HG03280 (cell line): Measurements from ENCODE around the gene C4orf36.

ENCODE experiments used
- ATAC-seq: cut with Tn5 transposase; IDR thresholded peaks from one replicate; pipeline ENCODE4 v1.9.1; 2021; ENCODE audit warnings: mild to moderate bottlenecking, moderate library complexity; ENCODE audit not compliant: unreplicated experiment

Gene C4orf36, protein sequence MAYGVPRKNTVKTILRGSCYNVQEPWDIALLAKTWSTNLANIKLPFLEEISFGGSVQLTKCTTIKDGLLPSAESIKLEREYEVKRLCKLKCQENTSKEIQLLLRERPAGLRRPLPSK

GRCh38 chr4:86891762-86892635, at the start of gene C4orf36:
Gene C4orf36 (minus strand): TSS chr4:86892422. CDS start chr4:86891520, 902 bp downstream.
- no peak for ATAC-seq

DNA sequence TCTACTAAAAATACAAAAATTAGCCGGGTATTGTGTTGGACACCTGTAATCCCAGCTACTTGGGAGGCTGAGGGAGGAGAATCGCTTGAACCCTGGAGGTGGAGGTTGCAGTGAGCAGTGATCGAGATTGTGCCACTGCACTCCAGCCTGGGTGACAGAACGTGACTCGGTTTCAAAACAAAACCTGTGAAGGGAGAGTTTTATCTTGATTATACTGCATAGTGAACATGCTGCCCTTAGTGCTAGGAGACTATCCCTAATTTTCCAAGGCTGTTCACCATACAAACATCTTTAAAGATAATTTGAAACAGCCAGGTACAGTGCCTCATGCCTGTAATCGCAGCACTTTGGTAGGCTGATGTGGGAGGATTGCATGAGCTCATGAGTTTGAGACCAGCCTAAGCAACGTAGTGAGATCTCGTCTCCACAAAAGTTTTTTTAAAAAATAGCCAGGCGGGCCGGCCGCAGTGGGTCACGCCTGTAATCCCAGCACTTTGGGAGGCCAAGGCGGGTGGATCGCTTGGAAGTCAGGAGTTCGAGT, 48.8 kb upstream of the C4orf36 start:
- no peak for ATAC-seq

GRCh38 chr4:86939729-86940575, 47.7 kb upstream of the C4orf36 start:
- ATAC-seq, result peak; percentile 64

GRCh38 chr4:86938771-86939520, 46.7 kb upstream of the C4orf36 start:
- no peak for ATAC-seq

DNA sequence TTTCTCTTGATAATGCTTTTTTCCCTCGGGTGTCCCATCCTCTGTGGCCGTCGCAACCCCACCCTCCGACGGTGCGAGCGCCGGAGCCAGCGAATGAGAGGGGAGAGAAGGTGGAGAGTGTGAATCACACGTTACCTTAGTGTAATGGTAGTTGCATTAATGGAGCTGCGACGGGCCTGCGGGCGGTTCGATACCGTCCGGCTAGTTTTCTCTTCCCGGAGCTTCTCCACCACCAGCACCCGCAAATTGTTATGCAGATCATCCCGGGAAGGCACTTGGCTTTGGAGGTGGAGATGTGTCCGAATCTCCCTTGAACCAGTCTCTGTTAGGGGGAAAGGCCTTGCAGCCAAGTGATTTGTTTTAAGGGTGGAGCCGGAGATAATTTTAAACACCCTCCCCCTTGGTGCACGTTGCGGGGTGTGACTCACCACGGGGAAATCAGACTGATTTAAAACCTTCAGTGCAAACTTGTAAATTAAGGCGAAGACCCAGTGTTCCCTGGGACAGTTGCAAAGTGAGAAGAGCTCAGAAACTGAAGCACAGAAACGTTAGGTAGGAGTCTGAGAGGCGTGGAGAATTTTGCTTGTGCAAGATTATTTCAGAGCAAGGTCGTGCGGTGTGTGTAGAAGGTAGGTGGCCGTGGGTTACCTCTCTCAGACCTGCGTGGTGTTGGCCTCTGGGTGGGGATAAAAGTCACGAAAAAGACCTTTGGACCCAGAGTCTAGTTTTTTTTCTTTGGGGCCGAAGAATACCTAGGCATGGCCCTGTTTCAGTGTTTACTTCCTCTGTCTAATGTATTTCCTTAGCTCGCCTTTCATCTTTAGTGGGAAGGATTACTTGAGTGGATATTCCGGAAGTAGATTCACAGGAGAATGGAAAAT, 43.9 kb upstream of the C4orf36 start:
- ATAC-seq, result peak; percentile 31

- ATAC-seq, result peak; percentile 0
Observed at GRCh38 chr4:86935566-86935852, 43.3 kb upstream of the C4orf36 start.

- peak; percentile 49 for ATAC-seq
Observed at GRCh38 chr4:86934771-86935565, 42.7 kb upstream of the C4orf36 start, which contains the start of gene AFF1. Gene AFF1 (plus strand): TSS chr4:86935011. CDS start chr4:86948534, 13,523 bp downstream.

DNA sequence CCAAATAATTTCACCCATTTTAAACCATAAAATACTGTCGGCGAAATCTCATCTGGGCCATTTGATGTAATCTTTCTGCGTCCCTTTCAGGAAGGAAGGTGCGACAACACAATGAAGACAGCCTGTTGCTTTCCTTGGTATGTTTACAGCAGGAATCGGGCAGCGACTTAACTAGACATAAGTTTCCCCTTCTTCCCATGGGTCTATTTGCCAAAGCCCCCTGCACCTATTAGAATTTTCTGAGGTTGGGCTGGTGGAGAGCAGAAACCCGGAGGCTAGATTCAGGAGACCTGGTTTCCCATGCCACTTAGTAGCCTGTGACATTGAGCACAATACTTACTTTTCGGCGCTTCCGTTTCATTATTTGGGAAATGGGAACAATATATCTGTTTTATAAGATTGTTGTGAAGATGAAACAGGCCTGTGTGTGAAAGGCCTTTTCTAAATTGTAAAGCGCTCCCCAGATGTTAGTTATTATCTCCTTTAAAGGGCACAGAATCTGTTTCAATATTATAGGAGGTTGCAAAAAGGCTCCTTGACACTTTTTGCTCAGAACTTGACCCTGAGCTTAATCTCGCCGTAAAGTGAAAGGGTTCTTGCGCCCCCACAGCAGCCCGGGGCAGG, 42.0 kb upstream of the C4orf36 start:
- no peak for ATAC-seq

- ATAC-seq, result no peak
Observed at GRCh38 chr4:86928400-86929255, 36.4 kb upstream of the C4orf36 start.

- no peak for ATAC-seq
Observed at GRCh38 chr4:86927843-86928395, 35.7 kb upstream of the C4orf36 start.

GRCh38 chr4:86926435-86927086, 34.3 kb upstream of the C4orf36 start:
- ATAC-seq, result no peak

DNA sequence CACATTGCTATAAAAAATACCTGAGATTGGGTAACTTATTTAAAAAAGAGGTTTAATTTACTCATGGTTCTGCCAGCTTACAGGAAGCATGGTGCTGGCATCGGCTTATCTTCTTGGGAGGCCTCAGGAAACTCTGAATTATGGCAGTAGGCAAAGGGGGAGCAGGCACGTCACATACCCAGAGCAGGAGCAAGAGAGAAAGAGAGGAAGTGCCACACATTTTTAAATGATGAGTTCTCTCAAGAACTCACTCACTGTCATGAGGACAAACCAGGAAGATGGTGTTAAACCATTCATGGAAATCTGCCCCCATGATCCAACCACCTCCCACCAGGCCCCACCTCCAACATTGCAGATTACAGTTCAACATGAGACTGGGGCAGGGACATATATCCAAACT, 32.6 kb upstream of the C4orf36 start:
- no peak for ATAC-seq

DNA sequence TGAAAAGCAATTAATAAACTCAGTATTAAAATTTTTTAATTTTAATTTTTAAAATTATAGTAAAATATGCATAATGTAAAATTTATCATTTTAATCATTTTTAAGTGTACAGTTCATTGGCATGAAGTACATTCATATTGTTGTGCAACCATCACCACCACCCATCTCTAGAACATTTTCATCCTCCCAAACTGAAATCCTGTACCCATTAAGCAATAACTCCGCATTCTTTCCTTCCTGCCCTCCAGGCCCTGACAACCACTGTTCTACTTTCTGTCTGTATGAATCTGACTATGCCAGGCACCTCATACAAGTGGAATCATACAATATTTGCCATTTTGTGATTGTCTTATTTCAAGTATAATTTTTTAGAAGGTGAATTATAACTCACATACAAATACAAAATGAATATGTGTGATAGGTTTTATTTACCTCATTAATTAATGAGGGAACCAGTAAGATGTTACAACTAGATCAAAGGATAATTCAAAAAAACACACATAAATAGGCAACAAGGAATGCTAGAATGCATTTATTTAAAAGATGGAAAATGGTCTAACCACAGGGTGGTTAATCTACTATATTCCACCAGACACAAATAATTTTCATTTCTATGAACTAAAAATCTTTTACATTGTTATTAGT, 29.5 kb upstream of the C4orf36 start:
- ATAC-seq, result no peak

DNA sequence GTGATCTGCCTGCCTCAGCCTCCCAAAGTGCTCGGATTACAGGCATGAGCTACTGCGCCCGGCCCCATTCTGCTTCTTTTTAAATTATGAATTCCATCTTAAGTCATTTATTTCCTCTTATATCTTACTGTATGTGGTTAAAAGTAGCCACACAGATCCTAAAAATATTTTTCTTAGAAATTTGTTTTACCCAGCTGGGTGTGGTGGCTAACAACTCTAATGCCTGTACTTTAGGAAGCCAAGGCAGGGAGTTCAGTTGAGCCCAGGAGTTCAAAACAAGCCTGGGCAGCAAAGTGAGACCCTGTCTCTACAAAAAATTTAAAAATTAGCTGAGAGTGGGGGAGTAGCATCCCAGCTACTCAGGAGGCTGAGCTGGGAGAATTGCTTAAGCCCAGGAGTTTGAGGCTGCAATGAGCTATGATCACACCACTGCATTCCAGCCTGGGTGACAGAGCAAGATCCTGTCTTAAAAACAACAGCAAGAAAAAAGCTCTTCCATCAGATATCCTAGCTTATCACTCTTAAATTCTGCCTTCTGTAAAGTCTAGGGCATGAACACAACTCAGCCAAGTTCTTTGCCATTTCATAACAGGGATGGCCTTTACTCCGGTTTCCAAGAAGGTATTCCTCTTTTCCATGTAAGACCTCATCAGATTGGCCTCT, 27.5 kb upstream of the C4orf36 start:
- no peak for ATAC-seq

DNA sequence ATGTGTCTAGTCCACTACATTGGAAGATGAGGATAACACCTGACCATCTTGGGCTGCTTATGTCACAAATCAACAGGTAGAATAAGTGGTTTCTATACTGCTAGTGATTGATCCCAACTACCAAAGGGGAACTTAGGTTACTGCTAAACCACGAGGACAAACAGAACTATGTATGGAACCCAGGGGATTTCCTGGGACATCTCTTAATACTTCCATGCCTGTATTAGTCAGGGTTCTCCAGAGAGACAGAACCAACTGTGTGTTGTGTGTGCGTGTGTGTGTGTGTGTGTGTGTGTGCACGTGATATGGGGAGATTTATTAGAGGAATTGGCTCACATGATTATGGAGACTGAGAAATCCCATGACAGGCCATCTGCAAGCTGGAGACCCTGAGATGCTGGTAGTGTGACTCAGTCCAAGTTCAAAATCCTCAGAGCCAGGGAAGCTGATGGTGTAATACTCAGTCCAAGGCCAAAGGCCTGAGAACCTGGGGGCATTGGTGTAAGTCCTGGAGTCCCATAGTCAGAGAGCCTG, 26.4 kb upstream of the C4orf36 start:
- no peak for ATAC-seq
